ENCODE measurements around the gene ACE2.

ACE2 gene

GRCh38 chrX:15511563-15511962 lies 89.2 kb downstream of the ACE2 start:
- no peak for TF ChIP-seq CTCF (conservative IDR thresholded peaks at IDR 0.05)
- TF ChIP-seq ZFX (IDR thresholded peaks at IDR 0.05): no peak
- H3K27ac ChIP-seq: no peak overlapping the region
